DOHH2 (cell line): ENCODE measurements around the gene CYTH1.

Experiments
- H3F3A ChIP-seq: fragments of 200-600 bp; sonication (generic), shearing (Covaris generic); 2 replicates; pipeline ENCODE4 v1.6.0; 2016; ENCODE audit warnings: antibody characterized with exemption, mild to moderate bottlenecking; ENCODE audit not compliant: control insufficient read depth, insufficient read depth
- H3K27ac ChIP-seq: fragments of 200-600 bp; sonication (generic); 2 replicates; pipeline ENCODE4 v1.5.1; 2014; ENCODE audit warnings: low read depth, mild to moderate bottlenecking, low read length, moderate library complexity
- H3K27me3 ChIP-seq: fragments of 200-600 bp; sonication (generic); 2 replicates; pipeline ENCODE4 v1.6.1; 2014; ENCODE audit warnings: mild to moderate bottlenecking, low read length, mixed read lengths; ENCODE audit not compliant: control insufficient read depth
- H3K36me3 ChIP-seq: fragments of 200-600 bp; sonication (generic); 2 replicates; pipeline ENCODE4 v1.6.1; 2014; ENCODE audit warnings: mild to moderate bottlenecking, low read length, moderate library complexity, mixed read lengths; ENCODE audit not compliant: control insufficient read depth
- H3K4me1 ChIP-seq: fragments of 200-600 bp; sonication (generic); 2 replicates; pipeline ENCODE4 v1.6.1; 2014; ENCODE audit warnings: mild to moderate bottlenecking, low read length, mixed read lengths; ENCODE audit not compliant: control insufficient read depth
- H3K4me2 ChIP-seq: fragments of 200-600 bp; sonication (generic); 2 replicates; pipeline ENCODE4 v1.6.0; 2014; ENCODE audit warnings: mild to moderate bottlenecking, low read length, moderate library complexity
- H3K4me3 ChIP-seq: fragments of 200-600 bp; sonication (generic); 2 replicates; pipeline ENCODE4 v1.5.1; 2014; ENCODE audit warnings: mild to moderate bottlenecking, low read length, mixed read lengths
- H3K79me2 ChIP-seq: fragments of 200-600 bp; sonication (generic); 2 replicates; pipeline ENCODE4 v1.6.1; 2014; ENCODE audit warnings: mild to moderate bottlenecking, low read length, mixed read lengths; ENCODE audit not compliant: control insufficient read depth
- H3K9me2 ChIP-seq: fragments of 200-600 bp; sonication (generic); replicated peaks from 2 replicates; pipeline ENCODE4 v1.6.1; 2014; ENCODE audit warnings: mild to moderate bottlenecking, low read length, mixed read lengths; ENCODE audit not compliant: control insufficient read depth
- H3K9me3 ChIP-seq: fragments of 200-600 bp; sonication (generic); 2 replicates; pipeline ENCODE4 v1.6.1; 2014; ENCODE audit warnings: antibody characterized with exemption, low read length, mixed read lengths; ENCODE audit not compliant: control insufficient read depth, insufficient read depth
- H4K20me1 ChIP-seq: fragments of 200-600 bp; sonication (generic); 2 replicates; pipeline ENCODE4 v1.6.0; 2014; ENCODE audit warnings: low read depth, mild to moderate bottlenecking, antibody characterized with exemption, low read length, moderate library complexity; ENCODE audit not compliant: control insufficient read depth, insufficient read depth
- CTCF ChIP-seq: fragments of 200-600 bp; sonication (generic); IDR thresholded peaks from one replicate; pipeline ENCODE4 v1.5.1; 2014; ENCODE audit warnings: antibody characterized with exemption, mild to moderate bottlenecking, low read depth, low read length; ENCODE audit not compliant: poor library complexity, severe bottlenecking
- EZH2phosphoT487 ChIP-seq: fragments of 200-600 bp; sonication (generic); IDR thresholded peaks from 2 replicates; pipeline ENCODE4 v1.6.1; 2017; ENCODE audit warnings: borderline replicate concordance, mild to moderate bottlenecking, antibody characterized with exemption, low read length, moderate library complexity, mixed read lengths

CYTH1 gene

GRCh38 chr17:78742901-78743300 lies 39.2 kb downstream of the CYTH1 start:
- Histone ChIP-seq H4K20me1 (no peaks in the 10 kb centered on the region), H3K79me2 (peaks cover 84% of the 10 kb centered on the region), H3K27ac (no peak overlapping the region), H3K36me3 (no peaks in the 10 kb centered on the region), H3F3A (peaks cover 50% of the 10 kb centered on the region), H3K9me2 (no peaks in the 10 kb centered on the region), H3K4me3 (no peak overlapping the region), H3K4me2 (peak overlapping the region; percentile 71), H3K4me1 (peaks cover 100% of the 10 kb centered on the region), H3K27me3 (no peaks in the 10 kb centered on the region), H3K9me3 (no peaks in the 10 kb centered on the region)
- TF ChIP-seq CTCF (no peak), EZH2phosphoT487 (no peak)

- Histone ChIP-seq H3K27me3 (no peaks in the 10 kb centered on the region), H3K79me2 (peaks cover 86% of the 10 kb centered on the region), H3K36me3 (no peaks in the 10 kb centered on the region), H3K4me3 (peak overlapping the region; percentile 44), H3K9me2 (no peaks in the 10 kb centered on the region), H3F3A (peaks cover 50% of the 10 kb centered on the region), H3K27ac (peak overlapping the region; percentile 96), H4K20me1 (no peaks in the 10 kb centered on the region), H3K4me1 (peaks cover 100% of the 10 kb centered on the region), H3K4me2 (peak overlapping the region; percentile 71), H3K9me3 (no peaks in the 10 kb centered on the region)
- TF ChIP-seq EZH2phosphoT487 (no peak), CTCF (no peak)
Measured at GRCh38 chr17:78741644-78742284, 40.3 kb downstream of the CYTH1 start.

GRCh38 chr17:78739331-78739931 lies 42.6 kb downstream of the CYTH1 start:
- Histone ChIP-seq H3K4me1 (peaks cover 88% of the 10 kb centered on the region), H3K79me2 (peaks cover 86% of the 10 kb centered on the region), H3K4me3 (peak overlapping the region; percentile 86), H3K27ac (peak overlapping the region; percentile 96), H3K4me2 (peak overlapping the region; percentile 84), H4K20me1 (no peaks in the 10 kb centered on the region), H3K9me3 (no peaks in the 10 kb centered on the region), H3K36me3 (peaks cover 12% of the 10 kb centered on the region), H3F3A (peaks cover 56% of the 10 kb centered on the region), H3K27me3 (no peaks in the 10 kb centered on the region), H3K9me2 (no peaks in the 10 kb centered on the region)
- TF ChIP-seq CTCF (no peak), EZH2phosphoT487 (no peak)
